GM12878 (cell line): ENCODE data around the gene PPP1R15A. TPM values are rescaled to one million over a fixed set of nuclear protein-coding genes. Genes with fewer than 3 reads are reported as not detected.

Experiments used
- ATAC-seq: fragments of 200-7000 bp; cut with Tn5 transposase; 3 replicates; pipeline ENCODE4 v1.9.1; 2020; ENCODE audit warnings: mild to moderate bottlenecking, moderate library complexity
- BruUV-seq: library from RNA; stranded (reverse); fragments of 400-500 nt; replicated peaks from 2 replicates; lab custom pipeline; 2021; lab: Mats Ljungman, UMichigan
- CTCF ChIA-PET: fragments of 300-600 bp; sonication (Branson Sonifier 250); formaldehyde crosslinking; extraction: SDS; loops from one replicate; lab custom pipeline; 2021; ENCODE audit warnings: inconsistent platforms; lab: Yijun Ruan, JAX
- POLR2A ChIA-PET: fragments of 350-600 bp; formaldehyde crosslinking; extraction: SDS; loops from one replicate; lab custom pipeline; 2021; ENCODE audit warnings: inconsistent platforms; lab: Charles Lee
- RAD21 ChIA-PET: fragments of 300-600 bp; sonication (Branson Sonifier 250); formaldehyde crosslinking; loops from one replicate; lab custom pipeline; 2023; ENCODE audit warnings: antibody characterized with exemption; ENCODE audit not compliant: unreplicated experiment; lab: Charles Lee
- SMC1A ChIA-PET: fragments of 300-600 bp; sonication (Branson Sonifier 250); formaldehyde crosslinking; loops from one replicate; lab custom pipeline; 2023; ENCODE audit not compliant: unreplicated experiment, uncharacterized antibody; lab: Charles Lee
- DNase-seq: peaks from one replicate; pipeline ENCODE4 v3.0.0-alpha.2; 2011; ENCODE audit warnings: low read depth, low spot score
- FAIRE-seq: peaks from 3 replicates; lab custom pipeline; 2011; peaks lifted over from hg19 to GRCh38; lab: Jason Lieb, UNC
- H2AFZ ChIP-seq: 2 replicates; pipeline ENCODE4 v1.6.0; 2011; ENCODE audit warnings: low read depth, low read length, control low read depth; ENCODE audit not compliant: control insufficient read depth
- H3K27ac ChIP-seq: 2 replicates; pipeline ENCODE4 v1.5.1; 2011; ENCODE audit warnings: control low read depth; ENCODE audit not compliant: control insufficient read depth, insufficient read depth
- H3K27me3 ChIP-seq, 2 experiments: replicated peaks in 1 of 2; 2 replicates each; pipeline versions ENCODE4 v1.6.0 to v1.6.1; 2011; ENCODE audit warnings: low read length in 1 of 2; ENCODE audit not compliant: control insufficient read depth in 2 of 2, insufficient read depth in 2 of 2
- H3K36me3 ChIP-seq, 2 experiments: 2 replicates each; pipeline ENCODE4 v1.5.1; 2011; ENCODE audit warnings: low read length in 1 of 2; ENCODE audit not compliant: control insufficient read depth in 2 of 2, insufficient read depth in 2 of 2
- H3K4me1 ChIP-seq: 2 replicates; pipeline ENCODE4 v1.6.1; 2011; ENCODE audit warnings: mild to moderate bottlenecking, low read length, moderate library complexity, mixed read lengths; ENCODE audit not compliant: control insufficient read depth, insufficient read depth
- H3K4me2 ChIP-seq: 2 replicates; pipeline ENCODE4 v1.6.0; 2011; ENCODE audit warnings: control low read depth; ENCODE audit not compliant: control insufficient read depth, insufficient read depth
- H3K4me3 ChIP-seq: fragments of 200-600 bp; sonication (generic); 2 replicates; pipeline ENCODE4 v1.5.1; 2016
- H3K79me2 ChIP-seq: 2 replicates; pipeline ENCODE4 v1.6.0; 2011; ENCODE audit warnings: low read length; ENCODE audit not compliant: control insufficient read depth, insufficient read depth
- H3K9ac ChIP-seq: 2 replicates; pipeline ENCODE4 v1.8.0; 2011; ENCODE audit warnings: low read length, control low read depth, mixed read lengths; ENCODE audit not compliant: control insufficient read depth, insufficient read depth
- H3K9me3 ChIP-seq: replicated peaks from 3 replicates; pipeline ENCODE4 v1.5.1; 2011; ENCODE audit warnings: mild to moderate bottlenecking, low read length; ENCODE audit not compliant: control insufficient read depth, insufficient read depth
- H4K20me1 ChIP-seq: 2 replicates; pipeline ENCODE4 v1.6.0; 2011; ENCODE audit not compliant: control insufficient read depth, insufficient read depth
- MLLT1 ChIP-seq: fragments of 450-650 bp; IDR thresholded peaks from 2 replicates; pipeline ENCODE4 v1.6.1; 2016; ENCODE audit warnings: mild to moderate bottlenecking
- USF1 ChIP-seq: IDR thresholded peaks from 2 replicates; pipeline ENCODE4 v1.6.1; 2011; ENCODE audit warnings: borderline replicate concordance, low read depth, mild to moderate bottlenecking, moderate library complexity, mixed read lengths, low read length; ENCODE audit not compliant: insufficient read depth; ENCODE audit errors: extremely low read length
- ZNF274 ChIP-seq: IDR thresholded peaks from one replicate; pipeline ENCODE4 v1.8.0; 2011; ENCODE audit not compliant: insufficient read length, insufficient read depth
- WGBS: methylation state at CpG from one replicate; pipeline ENCODE4 v1.1.6; 2016; ENCODE audit warnings: low lambda C conversion rate; ENCODE audit not compliant: insufficient replicate concordance, insufficient coverage; ENCODE audit errors: missing lambda C conversion rate; 5-methylcytosine and 5-hydroxymethylcytosine counted together
- in situ Hi-C: fragments of 300-500 bp; cut with MboI; formaldehyde crosslinking; loops from 9 replicates; pipeline ENCODE4 v1.14.3; 2018; ENCODE audit warnings: mixed read lengths
- intact Hi-C: fragments of 100-400 bp; cut with micrococcal nuclease; formaldehyde crosslinking; loops from one replicate; pipeline ENCODE4 v1.14.2; 2022; ENCODE audit not compliant: unreplicated experiment
- polyA plus RNA-seq, 11 experiments: library from polyadenylated mRNA; depleted of rRNA in 4 of 11; unstranded in 6 of 11; stranded (reverse) in 5 of 11; fragments of >200 nt; fragmentation: Nextera tagmentation in 4 of 11; fragmentation: Illumina TruSeq in 1 of 11; extraction: Ambion mirVana in 4 of 11; extraction: Trizol in 1 of 11; gene quantifications; 1 replicate in 1 of 11; 2 replicates in 10 of 11; pipeline versions ENCODE4 v1.2.1 to v1.2.3, GENCODE V29; 2011 to 2016; ENCODE audit warnings: inconsistent platforms in 2 of 11, missing spikeins in 2 of 11, low read depth in 1 of 11
- total RNA-seq, 4 experiments: library from RNA; depleted of rRNA in 3 of 4; stranded (reverse); fragments of >200 nt in 3 of 4; fragmentation: Illumina TruSeq in 1 of 4; extraction: Trizol in 1 of 4; gene quantifications; 2 replicates each; pipeline versions ENCODE4 v1.2.1 to v1.2.3, GENCODE V29; 2013 to 2021
- TF ChIP-seq, protein P1 (sequence below): fragments of 450-650 bp; IDR thresholded peaks from 2 replicates; pipeline ENCODE4 v1.6.1; 2017; ENCODE audit warnings: antibody characterized with exemption, mild to moderate bottlenecking, moderate library complexity

PPP1R15A gene
- total and polyA plus RNA-seq, 10 of the 15 experiments (the other 5 are each of a cell fraction or from before 2014, with no cell fraction given), result 0.68 to 50.8 (median 27.7) TPM

- no peak for TF ChIP-seq ZNF274
- TF ChIP-seq USF1, result no peak
- TF ChIP-seq, protein P1, sequence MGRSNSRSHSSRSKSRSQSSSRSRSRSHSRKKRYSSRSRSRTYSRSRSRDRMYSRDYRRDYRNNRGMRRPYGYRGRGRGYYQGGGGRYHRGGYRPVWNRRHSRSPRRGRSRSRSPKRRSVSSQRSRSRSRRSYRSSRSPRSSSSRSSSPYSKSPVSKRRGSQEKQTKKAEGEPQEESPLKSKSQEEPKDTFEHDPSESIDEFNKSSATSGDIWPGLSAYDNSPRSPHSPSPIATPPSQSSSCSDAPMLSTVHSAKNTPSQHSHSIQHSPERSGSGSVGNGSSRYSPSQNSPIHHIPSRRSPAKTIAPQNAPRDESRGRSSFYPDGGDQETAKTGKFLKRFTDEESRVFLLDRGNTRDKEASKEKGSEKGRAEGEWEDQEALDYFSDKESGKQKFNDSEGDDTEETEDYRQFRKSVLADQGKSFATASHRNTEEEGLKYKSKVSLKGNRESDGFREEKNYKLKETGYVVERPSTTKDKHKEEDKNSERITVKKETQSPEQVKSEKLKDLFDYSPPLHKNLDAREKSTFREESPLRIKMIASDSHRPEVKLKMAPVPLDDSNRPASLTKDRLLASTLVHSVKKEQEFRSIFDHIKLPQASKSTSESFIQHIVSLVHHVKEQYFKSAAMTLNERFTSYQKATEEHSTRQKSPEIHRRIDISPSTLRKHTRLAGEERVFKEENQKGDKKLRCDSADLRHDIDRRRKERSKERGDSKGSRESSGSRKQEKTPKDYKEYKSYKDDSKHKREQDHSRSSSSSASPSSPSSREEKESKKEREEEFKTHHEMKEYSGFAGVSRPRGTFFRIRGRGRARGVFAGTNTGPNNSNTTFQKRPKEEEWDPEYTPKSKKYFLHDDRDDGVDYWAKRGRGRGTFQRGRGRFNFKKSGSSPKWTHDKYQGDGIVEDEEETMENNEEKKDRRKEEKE, result no peak
- TF ChIP-seq MLLT1, result no peak
- no peak for FAIRE-seq
- Histone ChIP-seq H2AFZ (no peak overlapping the region), H3K27me3 (no peaks in the 10 kb centered on the region), H3K36me3 (no peaks in the 10 kb centered on the region), H3K27ac (no peak overlapping the region), H4K20me1 (no peaks in the 10 kb centered on the region), H3K9me3 (no peaks in the 10 kb centered on the region), H3K4me2 (no peak overlapping the region), H3K79me2 (no peaks in the 10 kb centered on the region), H3K4me3 (no peak overlapping the region), H3K9ac (no peak overlapping the region), H3K4me1 (peaks cover 2% of the 10 kb centered on the region)
- no peak for DNase-seq
- BruUV-seq, result no TSS peak
- no peak for ATAC-seq
- CTCF ChIA-PET, result interaction anchor here (5.0 kb wide), 1 partner anchor 12 kb away, joined by 39 read pairs; no protein-coding TSS in a partner anchor
- in situ Hi-C loops, result no loop called here
- RAD21 ChIA-PET, result no interaction called here
- intact Hi-C loops, result no loop called here
- WGBS, result 84% methylated on average over 7 of the region's 7 CpGs
- SMC1A ChIA-PET, result no interaction called here
- POLR2A ChIA-PET, result no interaction called here
Measured at GRCh38 chr19:48854103-48854502, 18.1 kb upstream of the PPP1R15A start.
